ENCODE measurements around the gene ALDOA. TPM values are rescaled to one million over a fixed set of nuclear protein-coding genes. Genes with fewer than 3 reads are reported as not detected.

Gene ALDOA
- total and polyA plus RNA-seq, 2 experiments from 2014 or later: 397 to 882 TPM

DNA sequence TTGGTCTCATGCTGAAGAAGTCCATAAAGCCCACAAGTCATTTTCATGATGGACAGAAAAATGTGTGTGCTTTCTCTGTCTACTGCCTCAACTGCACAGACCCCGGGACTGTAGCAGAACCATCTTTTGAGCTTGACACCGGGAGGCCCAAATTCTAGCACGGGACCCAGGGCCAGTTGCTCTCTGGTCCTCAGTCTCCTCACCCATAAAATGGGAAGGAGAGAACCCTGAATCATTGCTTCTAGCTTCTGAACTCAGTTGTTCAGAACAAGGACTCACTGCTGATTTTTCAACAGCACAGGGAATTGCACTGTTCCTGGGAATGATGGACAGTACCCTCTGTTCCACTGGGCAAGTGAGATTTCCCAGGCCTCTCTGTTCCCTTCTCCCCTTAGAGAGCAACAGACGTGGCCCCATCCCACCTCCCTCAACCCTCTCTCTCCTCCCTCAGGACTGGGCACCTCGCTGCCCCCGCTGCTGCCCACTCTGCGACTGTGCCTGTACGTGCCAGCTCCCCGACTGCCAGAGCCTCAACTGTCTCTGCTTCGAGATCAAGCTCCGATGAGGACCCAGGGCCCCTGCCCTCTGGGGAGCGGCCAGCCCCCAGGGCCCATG is 2.2 kb upstream of the ALDOA start:
- Histone ChIP-seq H3K27me3 (no peaks in the 10 kb centered on the region), H3K79me2 (peaks cover 32% of the 10 kb centered on the region), H4K20me1 (ENCODE audit: insufficient read depth, poor library complexity, severe bottlenecking) (peaks cover 15% of the 10 kb centered on the region), H3K9me3 (ENCODE audit: low read depth) (no peaks in the 10 kb centered on the region), H3K27ac (peak overlapping the region; percentile 98), H3K9me2 (replicated peaks; ENCODE audit: insufficient read depth) (no peaks in the 10 kb centered on the region), H3K36me3 (replicated peaks; ENCODE audit: insufficient read depth, low read depth) (no peaks in the 10 kb centered on the region), H3K4me1 (ENCODE audit: insufficient read depth) (peaks cover 28% of the 10 kb centered on the region), H3K4me3 (no peak overlapping the region), H2AFZ (peak overlapping the region; percentile 21), H3K4me2 (peak overlapping the region; percentile 94)
- TF ChIP-seq EZH2 (IDR thresholded peaks at IDR 0.05; ENCODE audit: borderline replicate concordance) (no peak), EZH2phosphoT487 (IDR thresholded peaks at IDR 0.05; ENCODE audit: low read depth, severe bottlenecking, unreplicated experiment) (no peak)
- TF ChIP-seq, protein P1, sequence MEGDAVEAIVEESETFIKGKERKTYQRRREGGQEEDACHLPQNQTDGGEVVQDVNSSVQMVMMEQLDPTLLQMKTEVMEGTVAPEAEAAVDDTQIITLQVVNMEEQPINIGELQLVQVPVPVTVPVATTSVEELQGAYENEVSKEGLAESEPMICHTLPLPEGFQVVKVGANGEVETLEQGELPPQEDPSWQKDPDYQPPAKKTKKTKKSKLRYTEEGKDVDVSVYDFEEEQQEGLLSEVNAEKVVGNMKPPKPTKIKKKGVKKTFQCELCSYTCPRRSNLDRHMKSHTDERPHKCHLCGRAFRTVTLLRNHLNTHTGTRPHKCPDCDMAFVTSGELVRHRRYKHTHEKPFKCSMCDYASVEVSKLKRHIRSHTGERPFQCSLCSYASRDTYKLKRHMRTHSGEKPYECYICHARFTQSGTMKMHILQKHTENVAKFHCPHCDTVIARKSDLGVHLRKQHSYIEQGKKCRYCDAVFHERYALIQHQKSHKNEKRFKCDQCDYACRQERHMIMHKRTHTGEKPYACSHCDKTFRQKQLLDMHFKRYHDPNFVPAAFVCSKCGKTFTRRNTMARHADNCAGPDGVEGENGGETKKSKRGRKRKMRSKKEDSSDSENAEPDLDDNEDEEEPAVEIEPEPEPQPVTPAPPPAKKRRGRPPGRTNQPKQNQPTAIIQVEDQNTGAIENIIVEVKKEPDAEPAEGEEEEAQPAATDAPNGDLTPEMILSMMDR (IDR thresholded peaks at IDR 0.05; ENCODE audit: poor library complexity): no peak
- DNase-seq (ENCODE audit: low spot score): no peak
- WGBS (ENCODE audit: low lambda C conversion rate, missing lambda C conversion rate): 75% methylated on average over 9 of the region's 12 CpGs

DNA sequence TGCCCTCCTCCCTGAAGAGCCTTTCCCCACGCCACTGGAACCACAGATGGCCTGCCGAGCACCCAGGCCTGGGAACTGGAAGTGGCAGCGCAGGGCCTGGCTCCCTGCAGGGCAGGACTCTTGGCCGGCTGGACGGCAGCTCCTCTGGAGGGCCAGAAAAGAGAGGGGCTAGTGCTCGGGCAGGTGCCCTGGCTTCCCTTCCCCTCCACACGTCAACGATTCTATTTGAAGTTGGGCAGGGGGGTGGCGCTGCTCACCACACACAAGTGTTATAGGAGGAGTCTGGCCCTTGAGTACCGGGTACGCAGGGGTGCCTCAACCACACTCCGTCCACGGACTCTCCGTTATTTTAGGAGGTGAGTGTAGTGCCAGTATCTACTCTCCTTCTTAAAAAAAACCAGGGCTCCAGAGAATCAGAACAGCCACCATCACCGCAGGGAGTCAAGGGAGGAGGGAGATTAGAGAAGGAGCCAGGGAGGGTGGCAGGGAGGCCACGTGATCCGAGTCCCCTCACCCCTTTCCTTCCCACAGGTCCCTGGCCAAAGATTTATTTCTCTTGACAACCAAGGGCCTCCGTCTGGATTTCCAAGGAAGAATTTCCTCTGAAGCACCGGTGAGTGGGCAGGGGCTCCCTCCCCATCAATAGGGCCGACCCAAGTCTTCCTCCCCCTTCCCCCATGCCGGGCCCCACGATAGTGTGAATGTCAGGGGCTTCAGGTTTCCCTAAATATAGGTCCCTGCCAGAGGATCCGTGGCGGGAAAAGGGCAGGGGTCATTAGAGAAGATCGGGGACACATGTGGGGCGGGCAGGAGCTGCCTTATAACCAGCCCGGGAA is 1.4 kb upstream of the ALDOA start:
- peak; percentile 64 for DNase-seq (ENCODE audit: low spot score)
- peaks cover 15% of the 10 kb centered on the region for H4K20me1 ChIP-seq (ENCODE audit: insufficient read depth, poor library complexity, severe bottlenecking)
- H3K4me3 ChIP-seq: peak overlapping the region; percentile 46
- TF ChIP-seq, protein P1 (IDR thresholded peaks at IDR 0.05; ENCODE audit: poor library complexity): peak; percentile 31
- TF ChIP-seq EZH2 (IDR thresholded peaks at IDR 0.05; ENCODE audit: borderline replicate concordance): no peak
- TF ChIP-seq EZH2phosphoT487 (IDR thresholded peaks at IDR 0.05; ENCODE audit: low read depth, severe bottlenecking, unreplicated experiment): no peak
- no peaks in the 10 kb centered on the region for H3K27me3 ChIP-seq
- H3K4me2 ChIP-seq: peak overlapping the region; percentile 94
- peak overlapping the region; percentile 98 for H3K27ac ChIP-seq
- peaks cover 28% of the 10 kb centered on the region for H3K4me1 ChIP-seq (ENCODE audit: insufficient read depth)
- H3K36me3 ChIP-seq (replicated peaks; ENCODE audit: insufficient read depth, low read depth): no peaks in the 10 kb centered on the region
- H2AFZ ChIP-seq: peak overlapping the region; percentile 45
- WGBS (ENCODE audit: low lambda C conversion rate, missing lambda C conversion rate): 16% methylated on average over 26 of the region's 27 CpGs
- H3K9me2 ChIP-seq (replicated peaks; ENCODE audit: insufficient read depth): no peaks in the 10 kb centered on the region
- no peaks in the 10 kb centered on the region for H3K9me3 ChIP-seq (ENCODE audit: low read depth)
- H3K79me2 ChIP-seq: peaks cover 38% of the 10 kb centered on the region

DNA sequence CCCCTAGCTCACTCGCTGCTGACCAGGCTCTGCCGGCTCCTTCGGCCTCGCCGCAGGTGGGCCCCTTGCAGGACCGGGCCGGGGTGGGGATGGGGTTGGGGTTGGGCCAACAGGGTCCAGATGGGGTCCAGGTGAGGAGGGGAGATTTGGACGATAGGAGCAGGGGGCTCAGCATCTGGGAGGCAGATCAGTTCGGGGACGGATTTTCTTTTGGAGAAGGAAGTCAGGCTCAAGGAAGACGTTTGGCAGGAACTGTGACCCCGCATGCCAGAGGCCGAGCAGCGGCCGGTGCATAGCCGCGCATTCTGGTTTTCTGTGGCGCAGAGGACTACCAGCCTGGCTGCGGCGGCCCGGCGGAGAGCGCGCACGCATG is 845 bp upstream of the ALDOA start:
- peaks cover 15% of the 10 kb centered on the region for H4K20me1 ChIP-seq (ENCODE audit: insufficient read depth, poor library complexity, severe bottlenecking)
- peak overlapping the region; percentile 98 for H3K27ac ChIP-seq
- peaks cover 28% of the 10 kb centered on the region for H3K4me1 ChIP-seq (ENCODE audit: insufficient read depth)
- no peaks in the 10 kb centered on the region for H3K9me3 ChIP-seq (ENCODE audit: low read depth)
- H3K4me3 ChIP-seq: peak overlapping the region; percentile 46
- H3K9me2 ChIP-seq (replicated peaks; ENCODE audit: insufficient read depth): no peaks in the 10 kb centered on the region
- TF ChIP-seq, protein P1 (IDR thresholded peaks at IDR 0.05; ENCODE audit: poor library complexity): no peak
- TF ChIP-seq EZH2phosphoT487 (IDR thresholded peaks at IDR 0.05; ENCODE audit: low read depth, severe bottlenecking, unreplicated experiment) (no peak), EZH2 (IDR thresholded peaks at IDR 0.05; ENCODE audit: borderline replicate concordance) (no peak)
- peak overlapping the region; percentile 94 for H3K4me2 ChIP-seq
- peaks cover 44% of the 10 kb centered on the region for H3K79me2 ChIP-seq
- no peaks in the 10 kb centered on the region for H3K36me3 ChIP-seq (replicated peaks; ENCODE audit: insufficient read depth, low read depth)
- 2% methylated on average over 20 of the region's 25 CpGs for WGBS (ENCODE audit: low lambda C conversion rate, missing lambda C conversion rate)
- no peaks in the 10 kb centered on the region for H3K27me3 ChIP-seq
- DNase-seq (ENCODE audit: low spot score): no peak
- peak overlapping the region; percentile 45 for H2AFZ ChIP-seq

All from hepatocyte (in vitro differentiated cells).